ENCODE measurements around the gene SPATA31C1.

SPATA31C1 gene

GRCh38 chr9:87958591-87958990, 40.8 kb downstream of the SPATA31C1 start:
- no peak overlapping the region for H3K4me3 ChIP-seq (ENCODE audit: low read depth, low read length)
- in situ Hi-C loops (cut with HindIII; ENCODE audit: low pct_ligation_motif_present, low sequenced_read_pairs) = no loop called here
- TF ChIP-seq CTCF (IDR thresholded peaks at IDR 0.05; ENCODE audit: low read depth, low read length, missing control alignments) = no peak

GRCh38 chr9:87959916-87960581, 42.3 kb downstream of the SPATA31C1 start:
- in situ Hi-C loops (cut with HindIII; ENCODE audit: low pct_ligation_motif_present, low sequenced_read_pairs) = no loop called here
- no peaks in the 10 kb centered on the region for H3K27me3 ChIP-seq (replicated peaks)
- H3K4me3 ChIP-seq (ENCODE audit: low read depth, low read length) = no peak overlapping the region
- H3K36me3 ChIP-seq (replicated peaks) = no peaks in the 10 kb centered on the region
- DNase-seq = no peak
- TF ChIP-seq CTCF (IDR thresholded peaks at IDR 0.05; ENCODE audit: low read depth, low read length, missing control alignments) = no peak
- H3K27ac ChIP-seq = no peak overlapping the region

More at GRCh38 chr9:87958591-87958990, 40.8 kb downstream of the SPATA31C1 start:
- Histone ChIP-seq H3K36me3 (replicated peaks) (no peaks in the 10 kb centered on the region), H3K27ac (no peak overlapping the region), H3K27me3 (replicated peaks) (no peaks in the 10 kb centered on the region)
- no peak for DNase-seq

DNA sequence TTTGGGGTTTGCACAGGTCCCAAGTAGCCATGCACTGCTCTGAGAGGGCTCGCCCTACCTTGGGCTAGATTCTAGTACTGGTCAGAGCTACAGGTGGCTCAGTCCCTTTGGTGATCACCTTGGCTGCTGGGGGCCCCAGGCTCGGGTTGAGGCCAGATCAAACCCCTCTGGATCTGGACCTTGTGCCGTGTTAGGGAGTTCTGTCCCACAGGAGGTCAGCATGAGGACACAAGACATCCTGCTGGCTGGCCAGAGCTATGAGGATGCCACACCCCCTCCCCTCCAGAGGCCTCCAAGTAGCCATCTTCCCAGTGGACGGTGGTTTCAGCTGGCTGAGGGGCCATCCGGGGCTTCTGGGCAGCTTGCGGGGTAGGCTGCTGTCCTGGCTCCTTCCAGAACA, 46.0 kb downstream of the SPATA31C1 start:
- in situ Hi-C loops (cut with HindIII; ENCODE audit: low pct_ligation_motif_present, low sequenced_read_pairs) = no loop called here
- no peaks in the 10 kb centered on the region for H3K36me3 ChIP-seq (replicated peaks)
- H3K27me3 ChIP-seq (replicated peaks) = no peaks in the 10 kb centered on the region
- no peak overlapping the region for H3K27ac ChIP-seq
- TF ChIP-seq CTCF (IDR thresholded peaks at IDR 0.05; ENCODE audit: low read depth, low read length, missing control alignments) = no peak
- no peak for DNase-seq
- no peak overlapping the region for H3K4me3 ChIP-seq (ENCODE audit: low read depth, low read length)

DNA sequence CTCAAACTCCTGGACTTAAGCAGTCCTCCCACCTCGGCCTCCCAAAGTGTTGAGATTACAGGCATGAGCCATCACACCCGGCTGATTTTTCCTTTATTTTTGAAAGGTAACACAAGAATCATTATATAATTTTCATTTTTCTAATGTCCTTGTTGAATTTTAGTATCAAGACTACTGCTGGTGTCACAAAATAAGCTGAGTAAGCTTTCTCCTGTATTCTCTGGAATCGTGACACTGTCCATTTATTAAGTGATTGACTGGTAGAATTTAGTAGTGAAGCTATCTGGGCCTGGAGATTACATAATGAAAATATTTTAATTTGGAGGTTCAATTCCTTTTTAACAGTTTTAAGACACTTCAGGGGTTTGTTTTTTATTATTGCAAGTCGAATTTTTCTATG, 47.1 kb downstream of the SPATA31C1 start:
- Histone ChIP-seq H3K36me3 (replicated peaks) (no peaks in the 10 kb centered on the region), H3K27me3 (replicated peaks) (no peaks in the 10 kb centered on the region), H3K27ac (no peak overlapping the region), H3K4me3 (ENCODE audit: low read depth, low read length) (no peak overlapping the region)
- in situ Hi-C loops (cut with HindIII; ENCODE audit: low pct_ligation_motif_present, low sequenced_read_pairs) = no loop called here
- DNase-seq = no peak
- no peak for TF ChIP-seq CTCF (IDR thresholded peaks at IDR 0.05; ENCODE audit: low read depth, low read length, missing control alignments)

GRCh38 chr9:87968155-87968554, 50.4 kb downstream of the SPATA31C1 start:
- Histone ChIP-seq H3K27ac (no peak overlapping the region), H3K36me3 (replicated peaks) (no peaks in the 10 kb centered on the region), H3K27me3 (replicated peaks) (no peaks in the 10 kb centered on the region), H3K4me3 (ENCODE audit: low read depth, low read length) (no peak overlapping the region)
- in situ Hi-C loops (cut with HindIII; ENCODE audit: low pct_ligation_motif_present, low sequenced_read_pairs) = no loop called here
- no peak for DNase-seq
- TF ChIP-seq CTCF (IDR thresholded peaks at IDR 0.05; ENCODE audit: low read depth, low read length, missing control alignments) = no peak

DNA sequence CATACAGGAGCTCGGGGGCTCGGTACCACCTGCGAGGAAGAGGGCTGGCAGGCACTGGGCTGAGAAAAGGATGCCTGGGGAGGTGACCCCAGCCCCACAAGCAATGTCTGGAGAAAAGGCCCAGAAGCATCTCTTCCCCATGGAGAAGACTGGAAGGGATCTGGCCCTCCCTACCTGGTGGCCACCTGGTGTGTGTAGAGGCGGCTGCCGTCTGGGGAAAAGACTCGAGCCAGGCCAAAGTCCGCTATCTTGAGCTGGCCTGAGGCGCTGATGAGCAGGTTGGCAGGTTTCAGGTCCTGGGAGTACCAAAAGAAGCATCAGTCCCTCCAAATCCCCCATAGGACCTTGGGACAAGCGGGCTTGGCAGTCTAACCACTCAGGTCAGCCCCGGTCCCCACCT, 52.8 kb downstream of the SPATA31C1 start:
- no peak for DNase-seq
- no peak for TF ChIP-seq CTCF (IDR thresholded peaks at IDR 0.05; ENCODE audit: low read depth, low read length, missing control alignments)

More for the DNA sequence above, 52.8 kb downstream of the SPATA31C1 start:
- H3K36me3 ChIP-seq (replicated peaks) = no peaks in the 10 kb centered on the region
- in situ Hi-C loops (cut with HindIII; ENCODE audit: low pct_ligation_motif_present, low sequenced_read_pairs) = no loop called here
- no peak overlapping the region for H3K27ac ChIP-seq
- H3K4me3 ChIP-seq (ENCODE audit: low read depth, low read length) = no peak overlapping the region
- no peaks in the 10 kb centered on the region for H3K27me3 ChIP-seq (replicated peaks)

All from brain microvascular endothelial cell (primary cell).